Fibroblast of lung (primary cell): Measurements from ENCODE around the gene CCNG2.

Experiments used
- CTCF ChIP-seq, 2 donors: IDR thresholded peaks in 1 of 2; conservative IDR thresholded peaks in 1 of 2; 1 replicate in 1 of 2; 2 replicates in 1 of 2; pipeline ENCODE4 v1.5.1; 2011 to 2012; ENCODE audit warnings: low read length in 2 of 2, control low read depth in 1 of 2, inconsistent platforms in 1 of 2, low read depth in 1 of 2, mild to moderate bottlenecking in 1 of 2
- EZH2 ChIP-seq: IDR thresholded peaks from 2 replicates; pipeline ENCODE4 v1.5.1; 2012; ENCODE audit warnings: low read length, control low read depth, mild to moderate bottlenecking; ENCODE audit errors: missing control alignments

DNA sequence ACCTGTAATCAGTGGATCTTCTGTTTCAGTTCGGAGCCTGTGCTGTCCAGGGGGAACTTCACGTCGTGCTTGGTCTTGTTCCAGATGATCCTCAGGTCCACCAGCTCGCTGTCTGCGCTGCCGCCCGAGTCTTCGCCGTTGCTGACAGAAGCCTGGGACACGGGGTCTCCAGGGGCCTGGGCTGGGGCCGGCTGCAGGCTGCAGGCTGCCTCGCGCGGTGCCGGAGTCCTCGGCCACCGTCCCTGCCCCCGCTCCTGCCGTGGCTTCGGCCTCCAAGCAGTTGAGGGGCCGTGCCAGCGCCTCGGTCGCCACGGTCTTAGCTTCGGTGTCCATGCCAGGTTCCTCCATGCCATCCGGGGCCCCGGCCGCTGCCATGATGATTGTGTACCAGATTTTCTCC, 43.9 kb upstream of the CCNG2 start:
- no peak for TF ChIP-seq CTCF (conservative IDR thresholded peaks at IDR 0.05 in 1 of 2, IDR thresholded peaks at IDR 0.05 in 1 of 2; ENCODE audit: low read depth in 1 of 2, low read length in 2 of 2)
- no peak for TF ChIP-seq EZH2
